ENCODE data around the gene FOXC2.

Gene FOXC2

DNA sequence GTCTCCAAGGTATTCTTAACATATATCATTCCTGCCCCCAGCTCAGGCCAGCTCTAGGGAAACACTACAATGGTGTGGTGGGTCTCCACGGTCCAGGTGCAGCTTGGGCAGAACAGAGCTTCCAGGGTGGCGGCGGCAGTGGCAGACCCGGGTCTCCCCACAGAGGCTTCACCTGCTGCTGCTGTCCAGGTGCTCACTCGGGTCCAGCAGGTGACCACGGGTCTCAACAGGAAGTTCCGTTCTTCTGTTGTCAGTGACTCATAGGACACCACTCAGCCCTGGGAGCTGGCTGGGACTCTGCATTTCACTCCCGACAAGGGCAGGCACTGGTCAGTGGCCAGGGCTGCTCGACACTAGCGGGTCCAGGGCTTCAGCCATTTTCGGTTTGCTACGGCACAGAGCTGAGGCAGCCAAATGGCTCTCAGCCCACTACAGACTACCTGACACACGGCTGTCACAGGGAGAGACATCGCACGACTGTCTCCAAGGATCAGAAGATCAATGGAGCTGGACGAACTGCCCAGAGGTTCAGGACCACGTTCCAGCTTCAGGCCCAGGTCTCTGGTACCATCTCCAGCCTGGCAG is 28.3 kb upstream of the FOXC2 start:
- Histone ChIP-seq H3K9ac (ENCODE audit: low read length) (no peak overlapping the region), H3K4me2 (ENCODE audit: low read length) (no peak overlapping the region), H3K36me3 (replicated peaks; ENCODE audit: low read depth, low read length) (peaks cover 23% of the 10 kb centered on the region)

DNA sequence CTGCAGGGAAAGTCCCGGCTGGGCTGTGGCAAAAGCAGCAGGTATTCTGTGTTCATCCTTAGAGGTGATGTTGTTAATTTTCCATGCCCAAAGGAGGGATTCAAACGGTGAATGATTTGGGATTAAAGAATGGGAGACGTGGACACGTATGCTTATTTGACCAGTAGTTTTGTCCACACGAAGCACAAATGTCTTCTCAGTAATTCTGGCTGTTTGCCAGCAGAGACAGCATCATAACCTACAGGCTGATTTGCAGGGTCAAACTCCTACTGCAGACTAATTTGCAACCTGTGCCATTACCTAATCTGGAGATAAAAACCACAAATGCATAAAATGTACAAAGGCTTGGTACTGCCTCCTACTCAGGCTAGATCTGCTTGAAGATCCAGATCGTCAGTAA is 25.7 kb upstream of the FOXC2 start:
- Histone ChIP-seq H2AFZ (ENCODE audit: low read depth, low read length) (no peak overlapping the region), H3K4me1 (ENCODE audit: low read length) (no peaks in the 10 kb centered on the region), H3K79me2 (ENCODE audit: low read length) (no peaks in the 10 kb centered on the region), H4K20me1 (ENCODE audit: insufficient read depth, low read length) (no peaks in the 10 kb centered on the region), H3K9ac (ENCODE audit: low read length) (no peak overlapping the region), H3K4me2 (ENCODE audit: low read length) (no peak overlapping the region), H3K9me3 (ENCODE audit: insufficient read depth, low read length) (no peaks in the 10 kb centered on the region), H3K36me3 (replicated peaks; ENCODE audit: low read depth, low read length) (peaks cover 23% of the 10 kb centered on the region), H3K27ac (ENCODE audit: low read length) (no peak overlapping the region), H3K27me3 (ENCODE audit: low read depth, low read length) (no peaks in the 10 kb centered on the region), H3K4me3 (ENCODE audit: low read length) (no peak overlapping the region)
- TF ChIP-seq, protein P1, sequence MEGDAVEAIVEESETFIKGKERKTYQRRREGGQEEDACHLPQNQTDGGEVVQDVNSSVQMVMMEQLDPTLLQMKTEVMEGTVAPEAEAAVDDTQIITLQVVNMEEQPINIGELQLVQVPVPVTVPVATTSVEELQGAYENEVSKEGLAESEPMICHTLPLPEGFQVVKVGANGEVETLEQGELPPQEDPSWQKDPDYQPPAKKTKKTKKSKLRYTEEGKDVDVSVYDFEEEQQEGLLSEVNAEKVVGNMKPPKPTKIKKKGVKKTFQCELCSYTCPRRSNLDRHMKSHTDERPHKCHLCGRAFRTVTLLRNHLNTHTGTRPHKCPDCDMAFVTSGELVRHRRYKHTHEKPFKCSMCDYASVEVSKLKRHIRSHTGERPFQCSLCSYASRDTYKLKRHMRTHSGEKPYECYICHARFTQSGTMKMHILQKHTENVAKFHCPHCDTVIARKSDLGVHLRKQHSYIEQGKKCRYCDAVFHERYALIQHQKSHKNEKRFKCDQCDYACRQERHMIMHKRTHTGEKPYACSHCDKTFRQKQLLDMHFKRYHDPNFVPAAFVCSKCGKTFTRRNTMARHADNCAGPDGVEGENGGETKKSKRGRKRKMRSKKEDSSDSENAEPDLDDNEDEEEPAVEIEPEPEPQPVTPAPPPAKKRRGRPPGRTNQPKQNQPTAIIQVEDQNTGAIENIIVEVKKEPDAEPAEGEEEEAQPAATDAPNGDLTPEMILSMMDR (IDR thresholded peaks at IDR 0.05; ENCODE audit: low read depth, low read length) = no peak
- no peak for TF ChIP-seq EZH2phosphoT487 (IDR thresholded peaks at IDR 0.05; ENCODE audit: low read depth)

More for the DNA sequence above, 28.3 kb upstream of the FOXC2 start:
- no peaks in the 10 kb centered on the region for H3K79me2 ChIP-seq (ENCODE audit: low read length)
- H4K20me1 ChIP-seq (ENCODE audit: insufficient read depth, low read length) = no peaks in the 10 kb centered on the region
- no peaks in the 10 kb centered on the region for H3K4me1 ChIP-seq (ENCODE audit: low read length)
- H3K9me3 ChIP-seq (ENCODE audit: insufficient read depth, low read length) = no peaks in the 10 kb centered on the region
- no peak overlapping the region for H2AFZ ChIP-seq (ENCODE audit: low read depth, low read length)
- H3K27ac ChIP-seq (ENCODE audit: low read length) = no peak overlapping the region
- TF ChIP-seq, protein P1 (IDR thresholded peaks at IDR 0.05; ENCODE audit: low read depth, low read length) = no peak
- no peak for TF ChIP-seq EZH2phosphoT487 (IDR thresholded peaks at IDR 0.05; ENCODE audit: low read depth)
- H3K27me3 ChIP-seq (ENCODE audit: low read depth, low read length) = no peaks in the 10 kb centered on the region
- H3K4me3 ChIP-seq (ENCODE audit: low read length) = no peak overlapping the region

DNA sequence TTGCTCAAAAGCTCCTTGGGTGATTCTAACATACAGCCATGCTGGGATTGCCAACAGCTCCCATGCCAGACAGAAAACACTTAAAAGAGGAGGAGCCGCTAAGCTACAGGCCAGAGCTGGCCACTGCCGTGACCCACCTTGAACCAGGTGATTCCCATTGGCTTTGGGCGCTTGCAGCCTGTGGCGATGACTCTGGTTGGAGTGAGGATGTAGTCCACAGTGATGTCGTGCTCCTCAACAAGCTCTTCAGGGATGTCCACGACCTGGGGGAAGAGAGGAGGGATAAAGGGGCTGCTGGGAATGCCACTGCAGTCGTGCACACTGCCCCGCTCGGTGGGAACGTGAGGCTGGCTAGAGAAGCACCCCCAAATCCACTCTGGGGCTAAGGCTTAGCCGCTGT is 25.1 kb upstream of the FOXC2 start:
- H3K4me2 ChIP-seq (ENCODE audit: low read length) = no peak overlapping the region
- no peak for TF ChIP-seq EZH2phosphoT487 (IDR thresholded peaks at IDR 0.05; ENCODE audit: low read depth)
- TF ChIP-seq, protein P1 (IDR thresholded peaks at IDR 0.05; ENCODE audit: low read depth, low read length) = no peak

DNA sequence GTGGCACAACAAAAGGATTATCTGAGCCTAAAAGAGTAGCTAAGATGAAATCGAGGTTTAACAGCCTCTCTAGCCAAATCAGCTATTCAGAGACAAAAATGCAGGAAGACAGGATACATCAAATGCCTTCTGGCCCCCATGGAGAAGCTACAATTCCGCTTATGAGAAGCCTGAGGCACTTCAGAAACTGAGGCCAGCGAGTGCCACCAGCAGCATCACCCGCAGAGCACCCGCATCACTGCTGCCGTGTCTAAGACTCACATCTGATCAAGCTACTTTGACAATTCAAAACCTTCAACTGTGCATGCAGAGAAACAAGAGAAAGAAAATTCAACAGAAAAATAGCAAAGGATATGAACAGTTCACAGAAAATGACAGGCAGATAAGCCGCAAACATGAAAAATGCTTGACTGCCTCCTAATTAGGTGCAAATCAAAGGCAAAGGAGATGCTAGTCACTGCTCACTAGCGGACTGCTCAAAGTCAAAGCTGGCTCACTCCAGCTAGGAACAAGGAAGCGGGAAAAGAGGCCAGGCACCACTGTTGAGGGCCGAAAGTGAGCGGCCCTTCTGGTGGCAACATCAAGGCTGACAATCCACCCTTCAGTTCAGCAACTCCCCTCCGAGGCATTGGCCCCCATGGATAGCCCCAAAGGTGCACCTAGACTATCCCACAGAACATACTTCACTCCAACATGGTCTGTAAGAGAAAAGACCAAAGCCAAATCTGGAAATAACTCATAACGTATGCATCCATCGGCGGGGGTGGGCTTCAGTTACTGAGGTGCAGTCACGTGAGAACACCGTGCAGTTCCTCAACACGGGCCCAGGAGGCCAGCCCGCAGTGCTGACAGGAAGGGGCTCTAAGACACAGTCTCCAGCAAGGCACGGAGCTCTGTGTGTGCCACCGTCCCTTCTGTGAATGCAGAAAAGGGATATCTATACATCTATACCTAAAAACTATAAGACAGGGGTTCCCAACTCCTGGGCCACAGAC is 23.6 kb upstream of the FOXC2 start:
- no peak overlapping the region for H3K4me2 ChIP-seq (ENCODE audit: low read length)
- H4K20me1 ChIP-seq (ENCODE audit: insufficient read depth, low read length) = no peaks in the 10 kb centered on the region
- H3K9ac ChIP-seq (ENCODE audit: low read length) = no peak overlapping the region
- H2AFZ ChIP-seq (ENCODE audit: low read depth, low read length) = no peak overlapping the region
- H3K27ac ChIP-seq (ENCODE audit: low read length) = no peak overlapping the region
- TF ChIP-seq, protein P1 (IDR thresholded peaks at IDR 0.05; ENCODE audit: low read depth, low read length) = no peak
- no peak for TF ChIP-seq EZH2phosphoT487 (IDR thresholded peaks at IDR 0.05; ENCODE audit: low read depth)
- H3K9me3 ChIP-seq (ENCODE audit: insufficient read depth, low read length) = no peaks in the 10 kb centered on the region
- H3K27me3 ChIP-seq (ENCODE audit: low read depth, low read length) = no peaks in the 10 kb centered on the region
- H3K4me3 ChIP-seq (ENCODE audit: low read length) = no peak overlapping the region
- no peaks in the 10 kb centered on the region for H3K4me1 ChIP-seq (ENCODE audit: low read length)
- H3K79me2 ChIP-seq (ENCODE audit: low read length) = no peaks in the 10 kb centered on the region
- H3K36me3 ChIP-seq (replicated peaks; ENCODE audit: low read depth, low read length) = peaks cover 23% of the 10 kb centered on the region

More for the DNA sequence above, 25.1 kb upstream of the FOXC2 start:
- Histone ChIP-seq H3K9me3 (ENCODE audit: insufficient read depth, low read length) (no peaks in the 10 kb centered on the region), H2AFZ (ENCODE audit: low read depth, low read length) (no peak overlapping the region), H3K27ac (ENCODE audit: low read length) (no peak overlapping the region), H3K4me3 (ENCODE audit: low read length) (no peak overlapping the region), H3K4me1 (ENCODE audit: low read length) (no peaks in the 10 kb centered on the region), H3K27me3 (ENCODE audit: low read depth, low read length) (no peaks in the 10 kb centered on the region), H4K20me1 (ENCODE audit: insufficient read depth, low read length) (no peaks in the 10 kb centered on the region), H3K79me2 (ENCODE audit: low read length) (no peaks in the 10 kb centered on the region), H3K9ac (ENCODE audit: low read length) (no peak overlapping the region), H3K36me3 (replicated peaks; ENCODE audit: low read depth, low read length) (peaks cover 23% of the 10 kb centered on the region)

All from OCI-LY3 (cell line).